Measurements from ENCODE around the gene ACKR2. TPM values are rescaled to one million over a fixed set of nuclear protein-coding genes. Genes with fewer than 3 reads are reported as not detected.

ACKR2 gene
- total and polyA plus RNA-seq, 2 of the 13 experiments (the other 11 are each of a cell fraction or from before 2014, with no cell fraction given): 1.1 to 1.9 TPM

GRCh38 chr3:42849017-42849416 lies 39.8 kb downstream of the ACKR2 start:
- DNase-seq (ENCODE audit: low spot score) (no peak), FAIRE-seq (no peak), ATAC-seq (no peak)
- POLR2A ChIA-PET: no interaction called here
- Histone ChIP-seq H3K79me2 (ENCODE audit: insufficient read depth, low read length) (no peaks in the 10 kb centered on the region), H3K27ac (ENCODE audit: extremely low read length, insufficient read depth, low read length) (no peak overlapping the region), H4K20me1 (ENCODE audit: insufficient read depth, low read length) (no peaks in the 10 kb centered on the region), H3K9ac (ENCODE audit: insufficient read depth, low read depth, low read length) (no peak overlapping the region), H3K4me3 (replicated peaks in 1 of 3; ENCODE audit: insufficient read depth in 1 of 3, low read depth in 2 of 3, low read length in 3 of 3) (no peak overlapping the region), H3K36me3 (replicated peaks in 1 of 2; ENCODE audit: control insufficient read depth in 1 of 2, insufficient read depth in 2 of 2, low read length in 2 of 2) (no peaks in the 10 kb centered on the region), H3K4me1 (ENCODE audit: insufficient read depth, low read length) (peaks cover 95% of the 10 kb centered on the region), H2AFZ (ENCODE audit: low read length) (no peak overlapping the region), H3K27me3 (ENCODE audit: control insufficient read depth in 1 of 2, insufficient read depth in 2 of 2, low read length in 2 of 2) (no peaks in the 10 kb centered on the region), H3K4me2 (ENCODE audit: low read depth, low read length) (no peak overlapping the region), H3K9me3 (ENCODE audit: low read length) (no peaks in the 10 kb centered on the region)
- CTCF ChIA-PET (ENCODE audit: low intra/inter-chr PET ratio, low total read pairs): no interaction called here
- no TSS peak for BruUV-seq (replicated peaks)
- in situ Hi-C loops (cut with HindIII; ENCODE audit: extremely low pct_ligation_motif_present, low pct_unique_long_range_greater_than_20kb) (loop anchor here (25.0 kb wide), 1 partner anchor 612 kb away; no protein-coding TSS in a partner anchor), intact Hi-C loops (cut with micrococcal nuclease; ENCODE audit: unreplicated experiment) (no loop called here)
- TF ChIP-seq JARID2 (CRISPR knock-in tag; IDR thresholded peaks at IDR 0.05; ENCODE audit: insufficient replicate concordance): no peak
- TF ChIP-seq ZNF639 (CRISPR knock-in tag; conservative IDR thresholded peaks at IDR 0.05): no peak
- TF ChIP-seq SALL2 (CRISPR knock-in tag; IDR thresholded peaks at IDR 0.05): no peak
- TF ChIP-seq AHDC1 (CRISPR knock-in tag; IDR thresholded peaks at IDR 0.05; ENCODE audit: borderline replicate concordance): no peak
- WGBS (ENCODE audit: low lambda C conversion rate): over 99% methylated on average over 7 of the region's 7 CpGs
